Common myeloid progenitor, CD34-positive (primary cell): ENCODE measurements around the gene ZC3H4.
A peak's percentile ranks its signal among the peaks of the same experiment; 100 is the strongest.

Experiments
- CTCF ChIA-PET: fragments of 350-600 bp; sonication (Branson Sonifier 250); formaldehyde crosslinking; loops from one replicate; lab custom pipeline; 2021; ENCODE audit warnings: antibody characterized with exemption; lab: Charles Lee
- POLR2A ChIA-PET: fragments of 350-600 bp; sonication (Branson Sonifier 250); formaldehyde crosslinking; loops from one replicate; lab custom pipeline; 2021; ENCODE audit warnings: antibody characterized with exemption; lab: Charles Lee
- DNase-seq, 3 donors: peaks; one replicate each; pipeline versions ENCODE4 v3.0.0 to v3.0.0-alpha.2; 2013
- H3K27ac ChIP-seq, 2 experiments: 1 replicate in 1 of 2; 2 replicates in 1 of 2; pipeline ENCODE4 v1.7.0; 2013; ENCODE audit warnings: inconsistent platforms in 2 of 2, low read length in 2 of 2, mild to moderate bottlenecking in 2 of 2, low read depth in 1 of 2, moderate library complexity in 1 of 2; ENCODE audit not compliant: severe bottlenecking in 2 of 2, insufficient read depth in 1 of 2, poor library complexity in 1 of 2
- H3K27me3 ChIP-seq, 5 experiments: replicated peaks in 2 of 5; 1 replicate in 3 of 5; 2 replicates in 2 of 5; pipeline versions ENCODE4 v1.6.1 to v1.7.0; 2013; ENCODE audit warnings: low read length in 4 of 5, mild to moderate bottlenecking in 2 of 5, moderate library complexity in 2 of 5, inconsistent platforms in 1 of 5; ENCODE audit not compliant: insufficient read depth in 5 of 5, control insufficient read depth in 4 of 5
- H3K36me3 ChIP-seq, 4 experiments: 1 replicate in 2 of 4; 2 replicates in 2 of 4; pipeline versions ENCODE4 v1.6.1 to v1.7.0; 2013; ENCODE audit warnings: low read length in 3 of 4, control low read depth in 1 of 4, mild to moderate bottlenecking in 1 of 4; ENCODE audit not compliant: control insufficient read depth in 4 of 4, insufficient read depth in 4 of 4
- H3K4me1 ChIP-seq, 4 experiments: 1 replicate in 3 of 4; 2 replicates in 1 of 4; pipeline versions ENCODE4 v1.6.1 to v1.7.1; 2013; ENCODE audit warnings: low read length in 3 of 4, mild to moderate bottlenecking in 3 of 4, control low read depth in 1 of 4, inconsistent platforms in 1 of 4, moderate library complexity in 1 of 4; ENCODE audit not compliant: control insufficient read depth in 4 of 4, insufficient read depth in 4 of 4; ENCODE audit errors: control extremely low read depth in 1 of 4
- H3K4me3 ChIP-seq, 7 experiments: 1 replicate in 4 of 7; 2 replicates in 3 of 7; pipeline versions ENCODE4 v1.5.1 to v1.7.0; 2013; ENCODE audit warnings: mild to moderate bottlenecking in 7 of 7, low read length in 6 of 7, moderate library complexity in 6 of 7, inconsistent platforms in 2 of 7, low read depth in 2 of 7, control low read depth in 1 of 7; ENCODE audit not compliant: insufficient read depth in 4 of 7, control insufficient read depth in 1 of 7; ENCODE audit errors: extremely low read depth in 1 of 7
- H3K9me3 ChIP-seq, 5 experiments: 1 replicate in 4 of 5; 2 replicates in 1 of 5; pipeline versions ENCODE4 v1.6.1 to v1.7.1; 2013; ENCODE audit warnings: low read length in 4 of 5, mild to moderate bottlenecking in 2 of 5, inconsistent platforms in 1 of 5, low read depth in 1 of 5, moderate library complexity in 1 of 5; ENCODE audit not compliant: control insufficient read depth in 4 of 5, insufficient read depth in 2 of 5; ENCODE audit errors: control extremely low read depth in 1 of 5
- WGBS: methylation state at CpG from one replicate; pipeline ENCODE4 v1.1.5; 2013; ENCODE audit not compliant: insufficient coverage; 5-methylcytosine and 5-hydroxymethylcytosine counted together

Gene ZC3H4

DNA sequence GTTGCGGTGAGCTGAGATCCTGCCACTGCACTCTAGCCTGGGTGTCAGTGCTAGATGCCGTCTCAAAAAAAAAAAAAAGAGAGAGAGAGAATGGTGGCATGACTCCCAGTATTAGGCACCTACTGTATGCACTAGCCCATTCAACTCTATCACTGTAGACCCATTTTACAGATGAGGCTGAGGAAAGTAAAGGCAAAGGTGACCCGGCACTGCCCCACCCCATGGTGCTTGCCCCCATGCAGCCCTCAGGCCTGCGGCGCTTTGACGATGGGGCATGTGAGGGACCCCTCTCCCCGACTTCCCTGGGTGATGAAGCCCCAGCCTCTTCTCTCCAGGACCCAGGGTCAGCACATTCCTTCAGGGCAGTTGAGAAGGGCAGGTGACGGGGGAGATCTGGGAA lies 86.7 kb downstream of the ZC3H4 start:
- H3K4me1 ChIP-seq: peaks cover 0 to 11% (median 7%) of the 10 kb centered on the region in 4 experiments
- POLR2A ChIA-PET: interaction anchor here (0.7 kb wide), 1 partner anchor 13 kb away, joined by 3 read pairs; no protein-coding TSS in a partner anchor
- H3K27me3 ChIP-seq: peaks cover 2 to 80% (median 30%) of the 10 kb centered on the region in 5 experiments
- DNase-seq: no peak
- CTCF ChIA-PET: interaction anchor here (1.9 to 4.3 kb wide), 2 partner anchors 8 to 13 kb away, joined by 10 to 32 read pairs; no protein-coding TSS in a partner anchor
- no peak overlapping the region for H3K27ac ChIP-seq
- H3K36me3 ChIP-seq: no peaks in the 10 kb centered on the region
- no peak overlapping the region for H3K4me3 ChIP-seq
- WGBS: 100% methylated on average over 2 of the region's 8 CpGs
- no peaks in the 10 kb centered on the region for H3K9me3 ChIP-seq

DNA sequence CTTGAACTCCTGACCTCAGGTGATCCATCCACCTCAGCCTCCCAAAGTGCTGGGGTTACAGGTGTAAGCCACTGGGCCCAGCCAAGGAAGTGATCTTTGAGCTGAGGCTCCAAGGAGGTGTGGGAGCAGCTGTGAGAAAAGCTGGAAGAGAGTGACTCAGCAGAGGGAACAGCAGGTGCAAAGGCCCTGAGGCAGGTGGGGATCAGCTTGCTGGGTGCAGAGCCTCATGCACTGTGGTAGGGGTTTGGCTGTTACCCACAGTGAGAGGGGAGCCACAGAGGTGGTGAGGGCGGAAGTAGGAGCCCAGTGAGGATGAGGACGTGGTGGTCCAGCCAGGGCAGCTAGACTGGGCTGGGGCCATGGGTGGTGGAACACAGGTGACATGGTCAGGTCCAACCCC lies 87.4 kb downstream of the ZC3H4 start:
- Histone ChIP-seq H3K36me3 (no peaks in the 10 kb centered on the region), H3K4me1 (peaks cover 0 to 12% (median 10%) of the 10 kb centered on the region in 4 experiments), H3K27ac (no peak overlapping the region), H3K9me3 (no peaks in the 10 kb centered on the region), H3K27me3 (peaks cover 2 to 85% (median 33%) of the 10 kb centered on the region in 5 experiments), H3K4me3 (no peak overlapping the region)
- ChIA-PET CTCF (interaction anchor here (1.9 to 4.3 kb wide), 2 partner anchors 9 to 12 kb away, joined by 10 to 32 read pairs; no protein-coding TSS in a partner anchor), POLR2A (interaction anchor here (0.7 kb wide), 1 partner anchor 12 kb away, joined by 3 read pairs; no protein-coding TSS in a partner anchor)
- DNase-seq: no peak
- 100% methylated on average over 2 of the region's 2 CpGs for WGBS

DNA sequence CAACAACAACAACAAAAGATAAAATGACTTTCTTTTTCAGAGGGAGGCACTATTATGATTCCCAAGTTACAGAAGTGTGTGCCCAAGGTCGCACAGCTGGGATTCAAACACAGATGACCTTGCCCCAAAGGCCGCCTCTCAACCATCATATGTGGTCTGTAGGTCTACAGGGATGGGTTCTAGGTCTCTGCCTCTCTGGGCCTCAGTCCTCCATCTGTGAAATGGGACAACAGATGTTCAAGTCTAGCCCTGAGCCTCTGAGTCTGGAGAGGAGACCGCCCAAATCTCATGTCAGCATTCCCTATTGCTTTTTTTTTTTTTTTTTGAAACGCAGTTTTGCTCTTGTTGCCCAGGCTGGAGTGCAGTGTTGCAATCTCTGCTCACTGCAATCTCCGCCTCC lies 89.1 kb downstream of the ZC3H4 start:
- peaks cover 2 to 94% (median 36%) of the 10 kb centered on the region in 5 experiments for H3K27me3 ChIP-seq
- H3K36me3 ChIP-seq: no peaks in the 10 kb centered on the region
- CTCF ChIA-PET: interaction anchor here (4.3 kb wide), 1 partner anchor 11 kb away, joined by 32 read pairs; no protein-coding TSS in a partner anchor
- no peaks in the 10 kb centered on the region for H3K9me3 ChIP-seq
- DNase-seq: no peak
- no peak overlapping the region for H3K4me3 ChIP-seq
- POLR2A ChIA-PET: no interaction called here
- no peak overlapping the region for H3K27ac ChIP-seq
- 96% methylated on average over 3 of the region's 5 CpGs for WGBS
- peaks cover 0 to 26% (median 23%) of the 10 kb centered on the region in 4 experiments for H3K4me1 ChIP-seq

DNA sequence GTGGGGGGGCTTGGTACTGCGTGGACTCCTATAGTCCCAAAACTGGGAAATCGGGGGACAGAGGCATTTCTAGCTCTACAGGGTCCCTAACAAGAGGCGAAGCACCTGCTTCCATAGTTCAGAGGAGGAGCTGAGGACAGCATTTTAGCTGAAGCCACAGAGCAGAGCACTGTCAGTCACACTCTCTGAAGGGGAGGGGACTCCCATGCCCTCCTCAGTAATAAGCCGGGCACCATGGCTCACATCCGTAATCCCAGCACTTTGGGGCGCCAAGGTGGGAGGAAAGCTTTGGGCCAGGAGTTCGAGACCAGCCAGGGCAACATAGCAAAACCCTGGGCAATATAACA lies 90.2 kb downstream of the ZC3H4 start:
- WGBS: 36% methylated on average over 5 of the region's 7 CpGs
- Histone ChIP-seq H3K27me3 (peaks cover 3 to 96% (median 39%) of the 10 kb centered on the region in 5 experiments), H3K4me3 (no peak overlapping the region)

DNA sequence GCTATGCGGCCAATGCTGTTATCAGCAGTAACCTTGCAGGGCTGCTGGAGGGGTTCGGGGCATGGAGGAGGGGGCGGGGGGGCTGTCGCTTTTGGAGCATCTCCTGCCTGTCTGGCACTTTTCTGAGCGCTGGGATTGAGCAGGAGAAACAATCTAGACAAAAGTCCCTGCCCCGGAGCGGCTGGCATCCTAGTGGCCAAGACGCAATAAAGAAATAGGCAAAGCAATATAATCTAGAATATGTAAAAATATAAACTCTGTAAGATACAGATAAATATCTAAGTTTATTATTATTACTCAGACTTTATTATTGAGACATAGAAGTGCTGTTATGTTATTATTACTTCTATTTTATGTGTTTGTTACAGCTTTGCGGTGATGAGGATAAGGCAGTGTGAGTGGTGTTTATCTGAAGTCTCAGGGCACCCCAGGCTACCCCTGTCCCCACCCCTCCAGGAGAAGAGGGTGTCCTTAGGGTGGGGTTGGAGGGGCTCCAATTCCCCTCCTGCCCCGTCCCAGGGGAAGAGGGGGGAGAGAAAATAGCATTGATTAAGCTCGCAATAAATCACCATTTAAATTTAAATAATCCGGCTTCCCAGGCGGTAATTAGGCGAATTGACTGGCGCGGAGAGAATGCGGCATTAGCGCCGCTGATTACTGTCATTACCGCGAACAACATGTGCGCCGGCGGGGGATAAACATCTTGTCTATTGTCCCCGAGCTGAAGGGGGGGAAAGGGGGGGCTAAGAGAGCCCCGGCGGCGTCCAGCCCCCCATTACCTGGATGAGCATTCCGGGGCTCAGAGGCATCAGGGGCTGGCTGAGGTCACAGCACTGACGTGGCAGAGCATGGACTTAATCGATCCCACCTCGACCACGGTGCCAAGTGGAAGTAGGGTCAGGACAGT lies 90.8 kb downstream of the ZC3H4 start:
- Histone ChIP-seq H3K4me3 (no peak overlapping the region), H3K4me1 (peaks cover 0 to 22% (median 17%) of the 10 kb centered on the region in 4 experiments), H3K9me3 (no peaks in the 10 kb centered on the region), H3K27me3 (peaks cover 6 to 95% (median 39%) of the 10 kb centered on the region in 5 experiments), H3K36me3 (no peaks in the 10 kb centered on the region), H3K27ac (no peak overlapping the region)
- ChIA-PET POLR2A (interaction anchor here (1.0 kb wide), 1 partner anchor 11 kb away, joined by 4 read pairs; no protein-coding TSS in a partner anchor), CTCF (interaction anchor here (0.8 to 4.3 kb wide), 5 partner anchors 9 to 142 kb away, joined by 3 to 32 read pairs (median 4); no protein-coding TSS in a partner anchor)
- WGBS: 5% methylated on average over 26 of the region's 33 CpGs
- DNase-seq: peak in 1 of 3 donors; percentile 32

More for the DNA sequence above, 90.2 kb downstream of the ZC3H4 start:
- ChIA-PET CTCF (interaction anchor here (0.6 to 4.3 kb wide), 4 partner anchors 10 to 143 kb away, joined by 4 to 32 read pairs (median 4); no protein-coding TSS in a partner anchor), POLR2A (interaction anchor here (1.0 kb wide), 1 partner anchor 11 kb away, joined by 4 read pairs; no protein-coding TSS in a partner anchor)
- H3K27ac ChIP-seq: no peak overlapping the region
- no peaks in the 10 kb centered on the region for H3K9me3 ChIP-seq
- H3K36me3 ChIP-seq: no peaks in the 10 kb centered on the region
- H3K4me1 ChIP-seq: peaks cover 0 to 26% (median 23%) of the 10 kb centered on the region in 4 experiments
- DNase-seq: no peak

DNA sequence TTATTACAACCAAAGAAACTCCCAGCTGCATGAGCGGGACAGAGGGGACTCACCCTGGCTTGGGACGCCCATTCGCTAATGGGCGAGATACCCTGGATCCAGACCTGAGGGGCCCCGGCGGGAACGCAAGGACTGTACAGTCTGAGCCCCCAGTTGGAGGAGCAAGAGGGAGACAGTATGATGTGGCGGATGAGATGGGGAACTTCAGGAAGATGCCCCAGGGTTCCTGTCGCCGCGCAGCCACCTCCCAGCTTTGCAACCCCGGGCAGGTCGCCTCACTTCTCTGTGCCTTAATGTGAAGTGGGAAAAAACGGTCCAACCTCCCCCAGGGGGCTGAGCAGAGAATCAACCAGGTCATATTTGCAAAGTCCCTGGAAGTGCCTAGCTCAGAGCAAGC lies 91.4 kb downstream of the ZC3H4 start:
- POLR2A ChIA-PET: no interaction called here
- CTCF ChIA-PET: interaction anchor here (0.8 to 1.2 kb wide), 3 partner anchors 14 to 93 kb away, joined by 3 to 4 read pairs (median 4); no protein-coding TSS in a partner anchor

More for the DNA sequence above, 91.4 kb downstream of the ZC3H4 start:
- WGBS: 43% methylated on average over 10 of the region's 14 CpGs
- H3K27ac ChIP-seq: no peak overlapping the region
- DNase-seq: no peak
- H3K4me1 ChIP-seq: peaks cover 0 to 22% (median 16%) of the 10 kb centered on the region in 4 experiments
- H3K9me3 ChIP-seq: no peaks in the 10 kb centered on the region
- peaks cover 6 to 89% (median 37%) of the 10 kb centered on the region in 5 experiments for H3K27me3 ChIP-seq
- no peak overlapping the region for H3K4me3 ChIP-seq
- H3K36me3 ChIP-seq: no peaks in the 10 kb centered on the region
